T-cell (primary cell): ENCODE data around the gene LHX6. TPM values are rescaled to one million over a fixed set of nuclear protein-coding genes. Genes with fewer than 3 reads are reported as not detected.

ENCODE experiments used
- ATAC-seq, 4 experiments: fragments of 200-7000 bp in 3 of 4; fragments of 150-1000 bp in 1 of 4; cut with Tn5 transposase; replicated peaks in 1 of 4; 1 replicate in 3 of 4; 2 replicates in 1 of 4; pipeline ENCODE4 v1.10.0; 2021; ENCODE audit warnings: moderate library complexity in 3 of 4, mild to moderate bottlenecking in 2 of 4, moderate number of reproducible peaks in 1 of 4
- CTCF ChIA-PET, 2 donors: fragments of 300-600 bp; sonication (Branson Sonifier 250); formaldehyde crosslinking; loops; one replicate each; lab custom pipeline; 2022; ENCODE audit warnings: antibody characterized with exemption in 2 of 2; lab: Charles Lee
- POLR2A ChIA-PET, 2 donors: fragments of 300-600 bp; sonication (Branson Sonifier 250); formaldehyde crosslinking; loops; one replicate each; lab custom pipeline; 2022; ENCODE audit warnings: antibody characterized with exemption in 2 of 2; lab: Charles Lee
- DNase-seq, 35 experiments: peaks; one replicate each; pipeline versions ENCODE4 v3.0.0 to v3.0.0-alpha.2; 2013 to 2023
- H3K27ac ChIP-seq: one replicate; pipeline ENCODE4 v1.5.1; 2013; ENCODE audit warnings: low read length
- H3K27me3 ChIP-seq, 2 experiments: replicated peaks in 1 of 2; 1 replicate in 1 of 2; 2 replicates in 1 of 2; pipeline versions ENCODE4 v1.6.1 to v1.7.0; 2013; ENCODE audit warnings: low read length in 1 of 2, mixed read lengths in 1 of 2; ENCODE audit not compliant: control insufficient read depth in 2 of 2, insufficient read depth in 2 of 2; ENCODE audit errors: extremely low read depth in 1 of 2
- H3K36me3 ChIP-seq, 2 donors: 1 replicate in 1 of 2; 2 replicates in 1 of 2; pipeline versions ENCODE4 v1.6.1 to v1.7.0; 2013; ENCODE audit warnings: low read length in 1 of 2; ENCODE audit not compliant: control insufficient read depth in 2 of 2, insufficient read depth in 1 of 2; ENCODE audit errors: extremely low read depth in 1 of 2
- H3K4me1 ChIP-seq, 2 experiments: 1 replicate in 1 of 2; 2 replicates in 1 of 2; pipeline versions ENCODE4 v1.6.1 to v1.7.0; 2013; ENCODE audit warnings: low read length in 2 of 2, mixed read lengths in 1 of 2; ENCODE audit not compliant: insufficient read depth in 2 of 2, control insufficient read depth in 1 of 2; ENCODE audit errors: extremely low read depth in 1 of 2
- H3K4me3 ChIP-seq, 2 donors: 1 replicate in 1 of 2; 2 replicates in 1 of 2; pipeline versions ENCODE4 v1.5.1 to v1.7.0; 2013; ENCODE audit warnings: mild to moderate bottlenecking in 2 of 2, low read length in 1 of 2, moderate library complexity in 1 of 2; ENCODE audit not compliant: control insufficient read depth in 1 of 2; ENCODE audit errors: extremely low read depth in 1 of 2
- H3K9me3 ChIP-seq: 2 replicates; pipeline ENCODE4 v1.7.0; 2013
- H3K27ac Mint-ChIP-seq, 2 donors: one replicate each; pipeline ENCODE4 v1.8.0; 2020 to 2021; ENCODE audit warnings: mild to moderate bottlenecking in 2 of 2, mixed read lengths in 2 of 2
- H3K27me3 Mint-ChIP-seq, 2 donors: one replicate each; pipeline ENCODE4 v1.8.0; 2021 to 2022; ENCODE audit warnings: mixed read lengths in 2 of 2
- H3K36me3 Mint-ChIP-seq: one replicate; pipeline ENCODE4 v1.8.0; 2021; ENCODE audit warnings: mixed read lengths
- H3K4me1 Mint-ChIP-seq, 3 donors: one replicate each; pipeline ENCODE4 v1.8.0; 2020 to 2022; ENCODE audit warnings: mixed read lengths in 3 of 3, mild to moderate bottlenecking in 1 of 3
- H3K4me3 Mint-ChIP-seq, 3 donors: one replicate each; pipeline ENCODE4 v1.8.0; 2020 to 2022; ENCODE audit warnings: mild to moderate bottlenecking in 3 of 3, mixed read lengths in 3 of 3, moderate library complexity in 3 of 3
- H3K9me3 Mint-ChIP-seq, 3 donors: one replicate each; pipeline ENCODE4 v1.8.0; 2020 to 2022; ENCODE audit warnings: mixed read lengths in 3 of 3
- WGBS: methylation state at CpG from one replicate; pipeline ENCODE4 v1.1.5; 2013; ENCODE audit warnings: missing lambda C conversion rate; ENCODE audit not compliant: insufficient coverage; 5-methylcytosine and 5-hydroxymethylcytosine counted together
- total RNA-seq, 35 experiments: library from RNA in 6 of 35; stranded (reverse) in 6 of 35; fragments of 120-200 nt in 1 of 35; gene quantifications; one replicate each; pipeline versions ENCODE4 v1.2.1 to v1.2.4 and lab custom pipeline; 2013 to 2026

LHX6 gene
- total RNA-seq, 5 donors from 2014 or later (not counting 1 experiment from before 2014, with no cell fraction given): not detected

DNA sequence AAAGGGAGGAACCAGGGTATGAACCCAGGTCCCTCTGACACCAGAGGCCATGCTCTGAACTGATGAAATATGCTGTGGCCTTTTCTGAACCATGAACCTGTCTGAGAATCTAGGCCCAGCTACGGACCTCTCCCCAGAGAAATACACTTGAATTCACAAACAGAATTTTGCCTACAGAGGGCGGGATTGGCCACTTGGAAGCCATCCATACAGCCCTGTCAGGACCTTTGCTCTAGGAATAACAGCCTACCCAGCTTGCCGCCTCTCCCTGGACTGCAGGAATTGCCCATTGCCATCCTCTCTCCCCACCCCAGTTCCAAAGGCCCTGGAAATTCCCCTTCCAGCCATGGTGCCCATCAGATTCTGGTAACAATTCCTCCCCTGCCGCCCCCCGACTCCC, 42.5 kb downstream of the LHX6 start:
- Histone ChIP-seq H3K4me3 (no peak overlapping the region), H3K27ac (no peak overlapping the region), H3K36me3 (no peaks in the 10 kb centered on the region), H3K27me3 (peaks cover 0 to 2% of the 10 kb centered on the region in 2 experiments), H3K4me1 (no peaks in the 10 kb centered on the region), H3K9me3 (no peaks in the 10 kb centered on the region)
- ChIA-PET CTCF (interaction anchor here in 1 of 2 donors (0.5 kb wide), 1 partner anchor 30 kb away, joined by 3 read pairs; no protein-coding TSS in a partner anchor), POLR2A (no interaction called here)
- H3K4me3 Mint-ChIP-seq: no peak overlapping the region
- DNase-seq: no peak
- WGBS: 73% methylated on average over 5 of the region's 5 CpGs
- peaks cover 4 to 13% of the 10 kb centered on the region in 2 donors for H3K27me3 Mint-ChIP-seq
- no peak for ATAC-seq
- no peak overlapping the region for H3K27ac Mint-ChIP-seq
- H3K36me3 Mint-ChIP-seq: no peaks in the 10 kb centered on the region
- H3K4me1 Mint-ChIP-seq: no peaks in the 10 kb centered on the region
- H3K9me3 Mint-ChIP-seq: no peaks in the 10 kb centered on the region

DNA sequence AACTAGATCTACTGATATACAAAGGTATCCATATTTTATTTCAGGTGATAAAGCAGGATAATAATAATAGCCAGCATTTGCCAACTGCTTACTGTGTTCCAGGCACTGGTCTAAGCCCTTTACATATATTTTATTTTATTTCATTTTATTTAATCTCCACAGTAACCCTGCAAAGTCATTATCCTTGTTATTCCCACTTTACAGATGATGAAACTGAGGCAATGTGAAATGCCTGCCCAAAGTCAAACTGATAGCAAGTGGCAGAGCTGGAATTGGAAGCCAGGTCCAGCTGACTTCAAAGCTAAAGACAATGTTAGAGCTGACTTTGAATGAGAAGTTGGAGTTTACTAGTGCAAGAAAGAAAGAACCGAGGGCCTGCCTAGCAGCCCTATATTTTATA, 44.2 kb downstream of the LHX6 start:
- ATAC-seq (no peak), DNase-seq (no peak)
- ChIA-PET CTCF (no interaction called here), POLR2A (no interaction called here)
- no peaks in the 10 kb centered on the region for H3K4me1 ChIP-seq
- H3K36me3 ChIP-seq: no peaks in the 10 kb centered on the region
- no peaks in the 10 kb centered on the region for H3K9me3 ChIP-seq
- H3K4me1 Mint-ChIP-seq: no peaks in the 10 kb centered on the region
- peaks cover 0 to 5% of the 10 kb centered on the region in 2 experiments for H3K27me3 ChIP-seq
- H3K4me3 Mint-ChIP-seq: no peak overlapping the region
- H3K27ac ChIP-seq: no peak overlapping the region
- H3K36me3 Mint-ChIP-seq: no peaks in the 10 kb centered on the region
- peaks cover 8 to 16% of the 10 kb centered on the region in 2 donors for H3K27me3 Mint-ChIP-seq
- no peak overlapping the region for H3K27ac Mint-ChIP-seq
- no peaks in the 10 kb centered on the region for H3K9me3 Mint-ChIP-seq
- WGBS: no CpG with 5 or more reads among the region's 1 CpG
- no peak overlapping the region for H3K4me3 ChIP-seq

DNA sequence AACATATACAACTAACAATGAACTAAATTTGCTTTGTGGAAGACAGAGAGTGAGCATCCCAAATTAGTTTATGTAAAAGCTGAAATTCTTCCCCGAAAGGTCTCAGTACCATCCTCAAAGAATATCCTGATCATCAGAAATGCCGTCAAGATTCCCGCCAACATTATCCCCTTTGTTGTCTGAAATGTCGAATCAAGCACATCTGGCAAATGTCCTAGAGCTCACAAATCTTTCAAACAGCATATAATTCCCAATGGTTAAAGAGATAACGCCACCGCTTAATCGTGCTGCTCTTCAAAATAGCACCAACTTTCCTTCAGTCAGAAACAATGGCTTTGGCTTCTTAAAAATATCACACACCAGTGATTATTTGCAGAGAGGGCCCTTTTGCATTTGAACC, 45.3 kb downstream of the LHX6 start:
- Histone ChIP-seq H3K9me3 (no peaks in the 10 kb centered on the region), H3K27me3 (peaks cover 0 to 5% of the 10 kb centered on the region in 2 experiments), H3K27ac (no peak overlapping the region), H3K36me3 (no peaks in the 10 kb centered on the region), H3K4me1 (no peaks in the 10 kb centered on the region), H3K4me3 (no peak overlapping the region)
- DNase-seq (no peak), ATAC-seq (no peak)
- H3K36me3 Mint-ChIP-seq: no peaks in the 10 kb centered on the region
- WGBS: 81% methylated on average over 6 of the region's 7 CpGs
- peaks cover 10 to 16% of the 10 kb centered on the region in 2 donors for H3K27me3 Mint-ChIP-seq
- no peak overlapping the region for H3K4me3 Mint-ChIP-seq
- ChIA-PET CTCF (interaction anchor here in 1 of 2 donors (1.4 kb wide), 1 partner anchor 11 kb away, joined by 3 read pairs; no protein-coding TSS in a partner anchor), POLR2A (no interaction called here)
- no peaks in the 10 kb centered on the region for H3K9me3 Mint-ChIP-seq
- H3K4me1 Mint-ChIP-seq: no peaks in the 10 kb centered on the region
- no peak overlapping the region for H3K27ac Mint-ChIP-seq

DNA sequence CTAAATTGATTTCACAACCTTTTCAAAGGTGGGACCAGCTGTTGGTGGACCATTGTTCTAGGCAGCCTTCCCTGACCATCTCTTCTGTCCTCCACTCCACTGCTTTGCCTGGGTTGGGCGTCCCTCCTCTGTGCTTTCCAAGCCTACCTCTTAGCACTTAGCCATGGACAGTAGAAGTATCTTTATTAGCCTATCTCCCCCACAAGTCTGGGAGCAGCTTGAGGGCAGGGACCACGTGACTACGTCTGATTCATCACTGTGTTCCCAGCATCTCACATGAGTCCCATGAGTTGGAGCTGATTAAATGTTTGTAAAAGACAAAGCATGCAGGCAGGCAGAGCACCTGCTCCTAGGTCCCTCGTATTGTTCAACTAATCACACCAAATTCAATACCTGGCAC, 48.1 kb downstream of the LHX6 start:
- Mint-ChIP-seq H3K36me3 (no peaks in the 10 kb centered on the region), H3K9me3 (no peaks in the 10 kb centered on the region), H3K27ac (no peak overlapping the region), H3K4me3 (no peak overlapping the region), H3K4me1 (no peaks in the 10 kb centered on the region), H3K27me3 (peaks cover 10 to 16% of the 10 kb centered on the region in 2 donors)
- no peak for ATAC-seq
- no peak overlapping the region for H3K4me3 ChIP-seq
- CTCF ChIA-PET: interaction anchor here (0.6 to 1.2 kb wide), 2 partner anchors 12 to 540 kb away, joined by 3 read pairs; no protein-coding TSS in a partner anchor
- WGBS: no CpG with 5 or more reads among the region's 4 CpGs
- peaks cover 0 to 4% of the 10 kb centered on the region in 2 experiments for H3K27me3 ChIP-seq
- H3K9me3 ChIP-seq: no peaks in the 10 kb centered on the region
- POLR2A ChIA-PET: no interaction called here
- no peaks in the 10 kb centered on the region for H3K36me3 ChIP-seq
- H3K4me1 ChIP-seq: no peaks in the 10 kb centered on the region
- no peak overlapping the region for H3K27ac ChIP-seq
- no peak for DNase-seq

DNA sequence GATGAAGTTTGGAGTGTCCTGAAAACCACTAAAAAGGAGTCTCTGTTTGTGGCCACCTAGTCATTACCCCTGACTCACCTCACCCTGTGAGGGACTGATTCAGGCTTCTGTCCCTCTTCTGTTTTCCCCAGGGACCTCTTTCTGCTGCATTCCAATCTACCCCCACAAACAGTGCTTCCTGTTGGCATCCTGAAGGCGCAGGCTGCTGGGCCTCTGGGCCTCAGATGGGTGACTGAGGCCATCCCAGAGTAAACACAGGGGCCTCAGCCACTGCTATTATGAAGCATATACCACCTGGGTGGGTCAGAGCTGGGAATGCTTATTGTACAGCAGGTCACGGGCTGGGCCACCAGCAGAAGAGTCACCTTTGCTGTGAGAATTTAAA, 49.1 kb downstream of the LHX6 start:
- H3K36me3 Mint-ChIP-seq: no peaks in the 10 kb centered on the region
- no peak for DNase-seq
- ATAC-seq: no peak
- POLR2A ChIA-PET: no interaction called here
- no peaks in the 10 kb centered on the region for H3K9me3 Mint-ChIP-seq
- 69% methylated on average over 2 of the region's 2 CpGs for WGBS
- no peak overlapping the region for H3K4me3 Mint-ChIP-seq
- Histone ChIP-seq H3K36me3 (no peaks in the 10 kb centered on the region), H3K27ac (no peak overlapping the region), H3K4me1 (no peaks in the 10 kb centered on the region), H3K27me3 (peaks cover 0 to 4% of the 10 kb centered on the region in 2 experiments), H3K4me3 (no peak overlapping the region), H3K9me3 (no peaks in the 10 kb centered on the region)
- peaks cover 18% of the 10 kb centered on the region in 2 donors for H3K27me3 Mint-ChIP-seq
- H3K27ac Mint-ChIP-seq: no peak overlapping the region
- CTCF ChIA-PET: interaction anchor here in 1 of 2 donors (1.2 kb wide), 1 partner anchor 11 kb away, joined by 3 read pairs; no protein-coding TSS in a partner anchor
- H3K4me1 Mint-ChIP-seq: no peaks in the 10 kb centered on the region

DNA sequence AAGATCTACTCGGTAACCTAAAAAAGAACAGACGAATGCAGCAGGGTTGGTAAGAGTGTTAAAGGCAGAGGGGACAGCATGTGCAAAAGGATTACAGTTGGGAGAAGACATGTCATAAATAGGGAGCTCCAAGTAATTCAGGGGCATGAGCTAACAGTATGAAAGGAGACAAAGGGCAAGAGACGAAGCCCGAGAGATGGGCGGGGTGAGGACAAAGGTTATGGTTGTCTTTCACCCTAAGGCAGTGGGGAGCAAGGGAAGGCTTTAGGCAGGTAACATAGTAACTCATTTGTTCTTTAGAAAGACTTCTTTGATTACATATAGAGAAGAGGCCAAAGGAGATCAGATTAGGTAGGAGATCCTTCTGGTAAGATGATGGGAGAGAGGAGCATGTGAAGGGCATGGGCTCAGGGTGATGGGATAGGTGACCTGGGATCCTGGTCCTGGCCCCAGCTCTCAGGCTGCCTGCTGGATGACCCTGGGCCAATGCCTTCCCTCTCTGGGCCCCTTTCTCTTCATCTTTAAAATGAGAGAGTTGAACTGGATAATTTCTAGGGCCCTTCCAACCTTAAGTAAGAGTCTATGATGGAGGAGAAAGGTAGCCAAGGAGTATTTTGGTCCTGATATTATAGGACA, 49.6 kb downstream of the LHX6 start:
- no peak overlapping the region for H3K27ac Mint-ChIP-seq
- H3K9me3 Mint-ChIP-seq: no peaks in the 10 kb centered on the region
- Histone ChIP-seq H3K4me1 (no peaks in the 10 kb centered on the region), H3K27ac (no peak overlapping the region), H3K27me3 (peaks cover 0 to 5% of the 10 kb centered on the region in 2 experiments), H3K9me3 (no peaks in the 10 kb centered on the region), H3K4me3 (no peak overlapping the region), H3K36me3 (no peaks in the 10 kb centered on the region)
- no peaks in the 10 kb centered on the region for H3K36me3 Mint-ChIP-seq
- 92% methylated on average over 2 of the region's 5 CpGs for WGBS
- CTCF ChIA-PET: no interaction called here
- POLR2A ChIA-PET: no interaction called here
- DNase-seq (no peak), ATAC-seq (no peak)
- H3K4me3 Mint-ChIP-seq: no peak overlapping the region
- peaks cover 21 to 22% of the 10 kb centered on the region in 2 donors for H3K27me3 Mint-ChIP-seq
- no peaks in the 10 kb centered on the region for H3K4me1 Mint-ChIP-seq
